SK-N-SH (cell line): ENCODE measurements around the gene HIVEP2. TPM values are rescaled to one million over a fixed set of nuclear protein-coding genes. Genes with fewer than 3 reads are reported as not detected.

Source experiments
- CTCF ChIA-PET: fragments of 300-600, 350-600 bp; formaldehyde crosslinking; extraction: SDS; loops from one replicate; lab custom pipeline; 2021; lab: Yijun Ruan, JAX
- POLR2A ChIA-PET: fragments of 350-600 bp; sonication (Branson Sonifier 250); formaldehyde crosslinking; extraction: SDS; loops from one replicate; lab custom pipeline; 2020; ENCODE audit warnings: antibody characterized with exemption, inconsistent platforms; lab: Yijun Ruan, JAX
- DNase-seq: peaks from one replicate; pipeline ENCODE4 v3.0.0; 2012
- H2AFZ ChIP-seq: fragments of 200-600 bp; sonication (generic); 2 replicates; pipeline ENCODE4 v1.8.1; 2016; ENCODE audit warnings: antibody characterized with exemption, mild to moderate bottlenecking, low read depth
- H3F3A ChIP-seq: fragments of 200-600 bp; sonication (generic); replicated peaks from 2 replicates; pipeline ENCODE3; 2016; ENCODE audit warnings: antibody characterized with exemption, mild to moderate bottlenecking; ENCODE audit not compliant: insufficient read depth
- H3K27ac ChIP-seq, 2 experiments: fragments of 200-500 bp in 1 of 2; fragments of 200-600 bp in 1 of 2; sonication (Bioruptor generic) in 1 of 2; sonication (generic), shearing (Covaris generic) in 1 of 2; 2 replicates each; pipeline versions ENCODE4 v1.5.1 to v1.6.1; 2014 to 2016; ENCODE audit warnings: low read depth in 2 of 2, inconsistent platforms in 1 of 2, low read length in 1 of 2, mild to moderate bottlenecking in 1 of 2, mixed read lengths in 1 of 2
- H3K27me3 ChIP-seq: fragments of 200-600 bp; sonication (generic), shearing (Covaris generic); 2 replicates; pipeline ENCODE4 v1.6.1; 2016; ENCODE audit warnings: mixed run types; ENCODE audit not compliant: insufficient read depth
- H3K36me3 ChIP-seq, 2 experiments: fragments of 200-500 bp in 1 of 2; fragments of 200-600 bp in 1 of 2; sonication (Bioruptor generic) in 1 of 2; sonication (generic) in 1 of 2; replicated peaks in 1 of 2; 2 replicates each; pipeline versions ENCODE3 to v1.5.1; 2014 to 2016; ENCODE audit warnings: low read length in 1 of 2, mild to moderate bottlenecking in 1 of 2; ENCODE audit not compliant: insufficient read depth in 2 of 2, control insufficient read depth in 1 of 2
- H3K4me1 ChIP-seq, 2 experiments: fragments of 200-500 bp in 1 of 2; fragments of 200-600 bp in 1 of 2; sonication (Bioruptor generic) in 1 of 2; sonication (generic), shearing (Covaris generic) in 1 of 2; 2 replicates each; pipeline versions ENCODE4 v1.5.1 to v1.6.1; 2014 to 2016; ENCODE audit warnings: low read depth in 1 of 2, low read length in 1 of 2, mixed run types in 1 of 2; ENCODE audit not compliant: insufficient read depth in 2 of 2, control insufficient read depth in 1 of 2
- H3K4me2 ChIP-seq: fragments of 200-600 bp; sonication (generic), shearing (Covaris generic); 2 replicates; pipeline ENCODE4 v1.6.1; 2017; ENCODE audit warnings: mixed run types
- H3K4me3 ChIP-seq, 2 experiments: fragments of 200-500 bp in 1 of 2; fragments of 200-600 bp in 1 of 2; sonication (Bioruptor generic) in 1 of 2; sonication (generic), shearing (Covaris generic) in 1 of 2; 2 replicates each; pipeline versions ENCODE4 v1.5.1 to v1.8.1; 2014 to 2016; ENCODE audit warnings: low read depth in 2 of 2, inconsistent platforms in 1 of 2, low read length in 1 of 2, mild to moderate bottlenecking in 1 of 2, mixed read lengths in 1 of 2, moderate library complexity in 1 of 2
- H3K79me2 ChIP-seq: fragments of 200-600 bp; sonication (generic); 2 replicates; pipeline ENCODE4 v1.8.1; 2017; ENCODE audit warnings: mild to moderate bottlenecking; ENCODE audit not compliant: insufficient read depth
- H3K9ac ChIP-seq: fragments of 200-600 bp; sonication (generic); 2 replicates; pipeline ENCODE4 v1.6.1; 2017; ENCODE audit warnings: mixed run types
- H3K9me2 ChIP-seq: fragments of 200-600 bp; sonication (generic); 2 replicates; pipeline ENCODE4 v1.6.1; 2017; ENCODE audit warnings: mixed run types
- H3K9me3 ChIP-seq: fragments of 200-600 bp; sonication (generic); 2 replicates; pipeline ENCODE4 v1.6.1; 2017; ENCODE audit warnings: mixed run types, mild to moderate bottlenecking, moderate library complexity
- H4K20me1 ChIP-seq: fragments of 200-600 bp; sonication (generic); 2 replicates; pipeline ENCODE4 v1.6.1; 2017; ENCODE audit warnings: mild to moderate bottlenecking, mixed run types; ENCODE audit not compliant: insufficient read depth
- ELF1 ChIP-seq: IDR thresholded peaks from 2 replicates; pipeline ENCODE4 v1.4.0; 2012
- EP300 ChIP-seq, 2 experiments: IDR thresholded peaks; 2 replicates each; pipeline versions ENCODE4 v1.4.0 to v1.6.1; 2012; ENCODE audit warnings: borderline replicate concordance in 1 of 2, low read depth in 1 of 2, low read length in 1 of 2
- EZH2phosphoT487 ChIP-seq: fragments of 200-600 bp; sonication (generic); IDR thresholded peaks from 2 replicates; pipeline ENCODE4 v1.6.1; 2017; ENCODE audit warnings: low read depth, mixed run types, mild to moderate bottlenecking, antibody characterized with exemption, moderate library complexity, borderline replicate concordance
- FOSL2 ChIP-seq: IDR thresholded peaks from 2 replicates; pipeline ENCODE4 v1.4.0; 2012; ENCODE audit warnings: low read depth, mild to moderate bottlenecking, moderate library complexity, borderline replicate concordance
- FOXJ3 ChIP-seq: sonication (generic); formaldehyde crosslinking; IDR thresholded peaks from 2 replicates; pipeline ENCODE4 v1.5.1; 2020; ENCODE audit warnings: mild to moderate bottlenecking, missing genetic modification reagents
- FOXM1 ChIP-seq: IDR thresholded peaks from 2 replicates; pipeline ENCODE4 v1.4.0; 2012; ENCODE audit warnings: low read depth, mild to moderate bottlenecking
- GATA2 ChIP-seq: sonication (generic); formaldehyde crosslinking; IDR thresholded peaks from 2 replicates; pipeline ENCODE4 v1.5.0; 2020; ENCODE audit warnings: mild to moderate bottlenecking, missing genetic modification reagents
- JUND ChIP-seq: IDR thresholded peaks from 2 replicates; pipeline ENCODE4 v1.4.0; 2012
- NRF1 ChIP-seq: IDR thresholded peaks from 2 replicates; pipeline ENCODE4 v1.6.1; 2012; ENCODE audit warnings: low read depth, mild to moderate bottlenecking, low read length
- POLR2AphosphoS5 ChIP-seq: IDR thresholded peaks from 2 replicates; pipeline ENCODE4 v1.6.1; 2012; ENCODE audit warnings: low read depth, low read length
- RCOR1 ChIP-seq: fragments of 150-350 bp; IDR thresholded peaks from 2 replicates; pipeline ENCODE4 v1.6.1; 2017; ENCODE audit warnings: antibody characterized with exemption, low read length
- RFX5 ChIP-seq: IDR thresholded peaks from 2 replicates; pipeline ENCODE4 v1.6.1; 2012; ENCODE audit warnings: mild to moderate bottlenecking, improper control_type of control experiment, low read length
- SIN3A ChIP-seq: IDR thresholded peaks from 2 replicates; pipeline ENCODE4 v1.6.1; 2012; ENCODE audit warnings: low read depth, mild to moderate bottlenecking, low read length, moderate library complexity, borderline replicate concordance
- SMC3 ChIP-seq: IDR thresholded peaks from 2 replicates; pipeline ENCODE4 v1.6.1; 2012; ENCODE audit warnings: low read depth, low read length, improper control_type of control experiment
- TAF1 ChIP-seq: IDR thresholded peaks from 2 replicates; pipeline ENCODE4 v1.6.1; 2012; ENCODE audit warnings: low read depth, mild to moderate bottlenecking, low read length, moderate library complexity, borderline replicate concordance
- TCF12 ChIP-seq: IDR thresholded peaks from 2 replicates; pipeline ENCODE4 v1.4.0; 2012
- TEAD4 ChIP-seq: IDR thresholded peaks from 2 replicates; pipeline ENCODE4 v1.4.0; 2012; ENCODE audit warnings: mild to moderate bottlenecking, borderline replicate concordance; ENCODE audit not compliant: insufficient read depth
- YY1 ChIP-seq: IDR thresholded peaks from 2 replicates; pipeline ENCODE4 v1.4.0; 2012; ENCODE audit warnings: low read depth, mild to moderate bottlenecking
- WGBS: methylation state at CpG from one replicate; pipeline ENCODE4 v1.1.6; 2017; ENCODE audit warnings: low lambda C conversion rate; 5-methylcytosine and 5-hydroxymethylcytosine counted together
- polyA plus RNA-seq, 3 experiments: library from polyadenylated mRNA; depleted of rRNA; stranded (reverse); fragments of >200 nt; gene quantifications; 2 replicates each; pipeline ENCODE4 v1.2.3, GENCODE V29; 2012
- TF ChIP-seq, protein P1 (sequence below): IDR thresholded peaks from 2 replicates; pipeline ENCODE4 v1.4.0; 2012; ENCODE audit warnings: low read depth, borderline replicate concordance
- TF ChIP-seq, protein P2 (sequence below): IDR thresholded peaks from 2 replicates; pipeline ENCODE4; 2012
- TF ChIP-seq, protein P3 (sequence below): fragments of 200-600 bp; sonication (generic); IDR thresholded peaks from 2 replicates; pipeline ENCODE4 v1.6.1; 2017; ENCODE audit warnings: antibody characterized with exemption, mild to moderate bottlenecking, moderate library complexity
- TF ChIP-seq, protein P4 (sequence below): fragments of 150-350 bp; IDR thresholded peaks from 2 replicates; pipeline ENCODE4 v1.6.1; 2016; ENCODE audit warnings: mild to moderate bottlenecking, low read depth, low read length

Gene HIVEP2
- polyA plus RNA-seq, 1 of the 3 experiments (the other 2 are of a cell fraction): 2.5 TPM

DNA sequence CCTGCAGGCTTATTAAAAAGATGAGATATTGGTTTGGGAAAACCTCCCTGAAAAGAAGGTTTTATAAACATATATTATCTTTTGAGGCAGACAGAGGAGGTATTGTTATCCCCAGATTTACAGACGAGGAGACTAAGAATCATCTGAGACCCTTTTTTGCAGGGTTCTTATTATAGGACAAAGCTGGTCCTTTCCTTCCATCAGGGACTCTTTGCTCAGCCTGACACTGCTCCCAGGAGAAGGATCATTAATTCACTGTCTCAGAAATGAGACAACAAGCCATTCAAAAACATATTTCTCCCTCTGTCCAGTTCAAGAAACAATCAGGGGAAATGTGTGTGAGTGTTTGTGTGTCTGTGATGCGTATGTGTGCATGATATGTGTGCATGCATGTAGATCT, 33.5 kb downstream of the HIVEP2 start:
- Histone ChIP-seq H2AFZ (no peak overlapping the region), H3K9ac (no peak overlapping the region), H4K20me1 (no peaks in the 10 kb centered on the region), H3K36me3 (peaks cover 0 to 3% of the 10 kb centered on the region in 2 experiments), H3K79me2 (peaks cover 22% of the 10 kb centered on the region), H3K9me3 (no peaks in the 10 kb centered on the region), H3K27me3 (no peaks in the 10 kb centered on the region), H3K9me2 (no peaks in the 10 kb centered on the region), H3K27ac (no peak overlapping the region), H3F3A (no peaks in the 10 kb centered on the region), H3K4me1 (peaks cover 0 to 2% of the 10 kb centered on the region in 2 experiments; a peak in 1 of 4 replicates), H3K4me2 (no peak overlapping the region), H3K4me3 (no peak overlapping the region)
- no peak for DNase-seq
- no peak for TF ChIP-seq GATA2 (CRISPR knock-in tag)
- TF ChIP-seq FOSL2: no peak
- TF ChIP-seq RFX5: no peak
- TF ChIP-seq JUND: no peak
- TF ChIP-seq EP300 (IDR thresholded peaks at IDR 0.05; ENCODE audit: borderline replicate concordance in 1 of 2, low read depth in 1 of 2, low read length in 1 of 2): no peak
- TF ChIP-seq ELF1: no peak
- no peak for TF ChIP-seq RCOR1
- TF ChIP-seq, protein P1, sequence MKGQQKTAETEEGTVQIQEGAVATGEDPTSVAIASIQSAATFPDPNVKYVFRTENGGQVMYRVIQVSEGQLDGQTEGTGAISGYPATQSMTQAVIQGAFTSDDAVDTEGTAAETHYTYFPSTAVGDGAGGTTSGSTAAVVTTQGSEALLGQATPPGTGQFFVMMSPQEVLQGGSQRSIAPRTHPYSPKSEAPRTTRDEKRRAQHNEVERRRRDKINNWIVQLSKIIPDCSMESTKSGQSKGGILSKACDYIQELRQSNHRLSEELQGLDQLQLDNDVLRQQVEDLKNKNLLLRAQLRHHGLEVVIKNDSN: no peak
- TF ChIP-seq POLR2AphosphoS5: no peak
- no peak for TF ChIP-seq YY1
- TF ChIP-seq FOXJ3 (CRISPR knock-in tag): no peak
- no peak for TF ChIP-seq TEAD4
- TF ChIP-seq FOXM1: no peak
- 78% methylated on average over 2 of the region's 2 CpGs for WGBS
- ChIA-PET POLR2A (no interaction called here), CTCF (interaction anchor here (1.1 kb wide), 1 partner anchor 9 kb away, joined by 3 read pairs; no protein-coding TSS in a partner anchor)

DNA sequence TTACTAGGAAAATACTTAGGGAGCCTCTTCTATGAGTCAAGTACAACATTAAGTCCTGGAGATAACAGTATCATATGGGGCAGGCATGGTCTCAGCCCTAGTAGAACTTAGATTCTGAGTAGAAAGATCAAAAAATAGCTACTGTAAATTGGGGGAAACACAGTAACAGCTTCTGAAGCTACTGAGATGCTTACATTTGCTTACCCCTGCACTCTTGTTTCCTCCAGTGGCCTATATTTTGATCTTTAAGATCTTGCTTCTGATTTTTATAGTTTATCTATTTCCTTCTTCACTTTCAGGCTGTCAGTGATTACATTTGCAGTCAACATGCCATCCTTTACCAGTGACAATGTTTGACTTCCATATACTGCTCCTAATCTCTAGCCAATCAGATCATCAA, 35.3 kb downstream of the HIVEP2 start:
- TF ChIP-seq, protein P2, sequence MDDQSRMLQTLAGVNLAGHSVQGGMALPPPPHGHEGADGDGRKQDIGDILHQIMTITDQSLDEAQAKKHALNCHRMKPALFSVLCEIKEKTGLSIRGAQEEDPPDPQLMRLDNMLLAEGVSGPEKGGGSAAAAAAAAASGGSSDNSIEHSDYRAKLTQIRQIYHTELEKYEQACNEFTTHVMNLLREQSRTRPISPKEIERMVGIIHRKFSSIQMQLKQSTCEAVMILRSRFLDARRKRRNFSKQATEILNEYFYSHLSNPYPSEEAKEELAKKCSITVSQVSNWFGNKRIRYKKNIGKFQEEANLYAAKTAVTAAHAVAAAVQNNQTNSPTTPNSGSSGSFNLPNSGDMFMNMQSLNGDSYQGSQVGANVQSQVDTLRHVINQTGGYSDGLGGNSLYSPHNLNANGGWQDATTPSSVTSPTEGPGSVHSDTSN: no peak
- no peak for TF ChIP-seq FOSL2
- no peak for TF ChIP-seq TAF1
- no peak for TF ChIP-seq SIN3A
- TF ChIP-seq, protein P3, sequence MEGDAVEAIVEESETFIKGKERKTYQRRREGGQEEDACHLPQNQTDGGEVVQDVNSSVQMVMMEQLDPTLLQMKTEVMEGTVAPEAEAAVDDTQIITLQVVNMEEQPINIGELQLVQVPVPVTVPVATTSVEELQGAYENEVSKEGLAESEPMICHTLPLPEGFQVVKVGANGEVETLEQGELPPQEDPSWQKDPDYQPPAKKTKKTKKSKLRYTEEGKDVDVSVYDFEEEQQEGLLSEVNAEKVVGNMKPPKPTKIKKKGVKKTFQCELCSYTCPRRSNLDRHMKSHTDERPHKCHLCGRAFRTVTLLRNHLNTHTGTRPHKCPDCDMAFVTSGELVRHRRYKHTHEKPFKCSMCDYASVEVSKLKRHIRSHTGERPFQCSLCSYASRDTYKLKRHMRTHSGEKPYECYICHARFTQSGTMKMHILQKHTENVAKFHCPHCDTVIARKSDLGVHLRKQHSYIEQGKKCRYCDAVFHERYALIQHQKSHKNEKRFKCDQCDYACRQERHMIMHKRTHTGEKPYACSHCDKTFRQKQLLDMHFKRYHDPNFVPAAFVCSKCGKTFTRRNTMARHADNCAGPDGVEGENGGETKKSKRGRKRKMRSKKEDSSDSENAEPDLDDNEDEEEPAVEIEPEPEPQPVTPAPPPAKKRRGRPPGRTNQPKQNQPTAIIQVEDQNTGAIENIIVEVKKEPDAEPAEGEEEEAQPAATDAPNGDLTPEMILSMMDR: no peak
- no peak for TF ChIP-seq TCF12
- TF ChIP-seq POLR2AphosphoS5: no peak
- no peak for TF ChIP-seq NRF1
- no peak for TF ChIP-seq YY1
- no peak for TF ChIP-seq SMC3
- TF ChIP-seq, protein P4, sequence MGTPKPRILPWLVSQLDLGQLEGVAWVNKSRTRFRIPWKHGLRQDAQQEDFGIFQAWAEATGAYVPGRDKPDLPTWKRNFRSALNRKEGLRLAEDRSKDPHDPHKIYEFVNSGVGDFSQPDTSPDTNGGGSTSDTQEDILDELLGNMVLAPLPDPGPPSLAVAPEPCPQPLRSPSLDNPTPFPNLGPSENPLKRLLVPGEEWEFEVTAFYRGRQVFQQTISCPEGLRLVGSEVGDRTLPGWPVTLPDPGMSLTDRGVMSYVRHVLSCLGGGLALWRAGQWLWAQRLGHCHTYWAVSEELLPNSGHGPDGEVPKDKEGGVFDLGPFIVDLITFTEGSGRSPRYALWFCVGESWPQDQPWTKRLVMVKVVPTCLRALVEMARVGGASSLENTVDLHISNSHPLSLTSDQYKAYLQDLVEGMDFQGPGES: no peak
- no peak for TF ChIP-seq EP300 (IDR thresholded peaks at IDR 0.05; ENCODE audit: borderline replicate concordance in 1 of 2, low read depth in 1 of 2, low read length in 1 of 2)
- TF ChIP-seq EZH2phosphoT487: no peak
- ChIA-PET POLR2A (no interaction called here), CTCF (no interaction called here)
- H3K4me2 ChIP-seq: no peak overlapping the region
- peaks cover 33% of the 10 kb centered on the region for H3K79me2 ChIP-seq
- H3K9me2 ChIP-seq: no peaks in the 10 kb centered on the region
- no peaks in the 10 kb centered on the region for H3K36me3 ChIP-seq
- H3K27ac ChIP-seq: no peak overlapping the region
- H3K27me3 ChIP-seq: no peaks in the 10 kb centered on the region
- H3K4me1 ChIP-seq: peaks cover 0 to 2% of the 10 kb centered on the region in 2 experiments; a peak in 1 of 4 replicates
- no peaks in the 10 kb centered on the region for H4K20me1 ChIP-seq
- no peak for DNase-seq
- H3K9me3 ChIP-seq: no peaks in the 10 kb centered on the region
- no peaks in the 10 kb centered on the region for H3F3A ChIP-seq
- H3K9ac ChIP-seq: no peak overlapping the region
- no peak overlapping the region for H2AFZ ChIP-seq
- no peak overlapping the region for H3K4me3 ChIP-seq
